ENCODE measurements around the gene TMEM19. TPM values are rescaled to one million over a fixed set of nuclear protein-coding genes. Genes with fewer than 3 reads are reported as not detected.

Gene TMEM19
- total RNA-seq, 1 experiment from 2014 or later = 17.3 TPM

- H3K9me3 Mint-ChIP-seq = peaks cover 18 to 30% of the 10 kb centered on the region in 2 experiments
- Histone ChIP-seq H4K5ac (ENCODE audit: insufficient read length, low read depth, low read length) (no peak overlapping the region), H2AFZ (ENCODE audit: low read length) (no peak overlapping the region), H2AK5ac (ENCODE audit: insufficient read length, low read length) (no peak overlapping the region), H3K9me3 (ENCODE audit: control insufficient read depth, low read depth, low read length) (no peaks in the 10 kb centered on the region), H4K8ac (replicated peaks; ENCODE audit: insufficient read length, low read depth, low read length) (no peak overlapping the region), H3K27me3 (ENCODE audit: insufficient read depth, low read length) (no peaks in the 10 kb centered on the region), H3K9ac (ENCODE audit: extremely low read depth, insufficient read length, low read length) (no peak overlapping the region), H3K23ac (ENCODE audit: insufficient read length, low read depth, low read length) (no peak overlapping the region), H4K20me1 (ENCODE audit: control insufficient read depth, insufficient read depth, insufficient read length) (no peaks in the 10 kb centered on the region), H2BK12ac (ENCODE audit: insufficient read length, low read depth, low read length) (no peak overlapping the region), H3K79me2 (ENCODE audit: insufficient read depth, low read length) (no peaks in the 10 kb centered on the region), H2BK120ac (ENCODE audit: low read depth, low read length, poor library complexity, severe bottlenecking) (no peak overlapping the region), H3T11ph (ENCODE audit: low read length) (no peak overlapping the region), H3K56ac (ENCODE audit: insufficient read length, low read depth, low read length) (no peak overlapping the region), H3K4me1 (ENCODE audit: insufficient read depth, low read length) (no peaks in the 10 kb centered on the region), H3K18ac (ENCODE audit: insufficient read length, low read depth, low read length) (no peak overlapping the region), H2BK15ac (ENCODE audit: low read depth, low read length) (no peak overlapping the region), H3K4me2 (ENCODE audit: insufficient read depth, insufficient read length, low read length) (no peak overlapping the region), H3K23me2 (ENCODE audit: insufficient read length, low read depth, low read length, poor library complexity, severe bottlenecking) (no peaks in the 10 kb centered on the region), H3K27ac (ENCODE audit: insufficient read length, low read depth, low read length) (no peak overlapping the region), H2BK5ac (ENCODE audit: insufficient read length, low read length) (no peak overlapping the region), H3K14ac (ENCODE audit: insufficient read depth, low read length) (no peak overlapping the region), H4K91ac (ENCODE audit: insufficient read length, low read depth, low read length) (no peak overlapping the region), H2BK20ac (ENCODE audit: low read depth, low read length, poor library complexity, severe bottlenecking) (no peak overlapping the region), H3K79me1 (ENCODE audit: insufficient read depth, low read depth, low read length, poor library complexity, severe bottlenecking) (no peaks in the 10 kb centered on the region), H3K4ac (ENCODE audit: low read depth, low read length) (no peak overlapping the region)
- peaks cover 9 to 14% of the 10 kb centered on the region in 2 experiments; a peak in 3 of 4 replicates for H3K4me1 Mint-ChIP-seq
- H3K27ac Mint-ChIP-seq = no peak overlapping the region
- H3K27me3 Mint-ChIP-seq (ENCODE audit: low read depth) = no peaks in the 10 kb centered on the region
- H3K4me3 Mint-ChIP-seq = no peak overlapping the region
- DNase-seq = no peak
- no peak for TF ChIP-seq CTCF (conservative IDR thresholded peaks at IDR 0.05)
- peaks cover 0 to 15% (median 9%) of the 10 kb centered on the region in 3 experiments; a peak in 5 of 7 replicates for H3K36me3 Mint-ChIP-seq (ENCODE audit: insufficient read depth in 1 of 3, low read depth in 3 of 3)
- WGBS (ENCODE audit: extremely low coverage, insufficient read length, low lambda C conversion rate) = no CpG with 5 or more reads among the region's 7 CpGs
These were observed 24.6 kb downstream of the TMEM19 start for GRCh38 chr12:71710276-71711125.
